WERI-Rb-1 (cell line): Measurements from ENCODE around the gene PDCD1LG2.

Experiments
- DNase-seq: peaks from one replicate; pipeline ENCODE4 v3.0.0-alpha.2; 2020
- H3K27ac ChIP-seq: fragments of 250-450 bp; sonication (Bioruptor Pico); 2 replicates; pipeline ENCODE4 v1.5.1; 2020; ENCODE audit warnings: mild to moderate bottlenecking, moderate library complexity
- H3K27me3 ChIP-seq: fragments of 250-450 bp; sonication (Bioruptor Pico); 2 replicates; pipeline ENCODE4 v1.5.1; 2021; ENCODE audit warnings: mild to moderate bottlenecking, low read depth, moderate library complexity; ENCODE audit not compliant: insufficient read depth, severe bottlenecking
- H3K36me3 ChIP-seq: fragments of 250-450 bp; sonication (Bioruptor Pico); 2 replicates; pipeline ENCODE4 v1.5.1; 2020; ENCODE audit warnings: mild to moderate bottlenecking, moderate library complexity
- H3K4me3 ChIP-seq: 2 replicates; pipeline ENCODE4 v1.5.1; 2011; ENCODE audit warnings: low read depth, mild to moderate bottlenecking, control low read depth, low read length
- H3K9me3 ChIP-seq: fragments of 250-450 bp; sonication (Bioruptor Pico); 2 replicates; pipeline ENCODE4 v1.5.1; 2021; ENCODE audit warnings: mild to moderate bottlenecking, moderate library complexity; ENCODE audit not compliant: severe bottlenecking
- TF ChIP-seq, protein P1 (sequence below): IDR thresholded peaks from 2 replicates; pipeline ENCODE4 v1.5.1; 2011; ENCODE audit warnings: low read depth, mild to moderate bottlenecking, control low read depth, inconsistent platforms, low read length

PDCD1LG2 gene

DNA sequence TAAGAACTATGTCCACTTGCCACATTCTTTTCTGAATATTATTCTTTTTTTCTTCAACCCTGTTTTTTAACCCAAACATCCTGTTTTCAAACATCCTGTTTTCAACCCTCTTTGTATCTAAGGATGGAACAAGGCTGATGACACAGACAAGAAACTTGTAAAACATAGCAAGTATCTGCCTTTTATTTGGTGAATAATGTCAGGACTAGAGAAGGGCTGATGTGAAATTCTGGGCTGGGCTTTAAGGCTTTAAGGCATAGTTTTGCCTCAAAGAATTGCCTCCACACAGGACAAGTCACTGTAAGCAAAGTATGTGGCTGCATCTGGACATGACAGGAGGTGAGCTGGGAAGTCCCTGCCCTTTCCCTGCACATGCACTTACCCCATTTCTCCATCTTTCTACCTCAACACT lies 76.1 kb downstream of the PDCD1LG2 start:
- DNase-seq = no peak
- Histone ChIP-seq H3K27ac (no peak overlapping the region), H3K9me3 (no peaks in the 10 kb centered on the region), H3K27me3 (no peaks in the 10 kb centered on the region), H3K36me3 (no peaks in the 10 kb centered on the region), H3K4me3 (no peak overlapping the region)
- TF ChIP-seq, protein P1, sequence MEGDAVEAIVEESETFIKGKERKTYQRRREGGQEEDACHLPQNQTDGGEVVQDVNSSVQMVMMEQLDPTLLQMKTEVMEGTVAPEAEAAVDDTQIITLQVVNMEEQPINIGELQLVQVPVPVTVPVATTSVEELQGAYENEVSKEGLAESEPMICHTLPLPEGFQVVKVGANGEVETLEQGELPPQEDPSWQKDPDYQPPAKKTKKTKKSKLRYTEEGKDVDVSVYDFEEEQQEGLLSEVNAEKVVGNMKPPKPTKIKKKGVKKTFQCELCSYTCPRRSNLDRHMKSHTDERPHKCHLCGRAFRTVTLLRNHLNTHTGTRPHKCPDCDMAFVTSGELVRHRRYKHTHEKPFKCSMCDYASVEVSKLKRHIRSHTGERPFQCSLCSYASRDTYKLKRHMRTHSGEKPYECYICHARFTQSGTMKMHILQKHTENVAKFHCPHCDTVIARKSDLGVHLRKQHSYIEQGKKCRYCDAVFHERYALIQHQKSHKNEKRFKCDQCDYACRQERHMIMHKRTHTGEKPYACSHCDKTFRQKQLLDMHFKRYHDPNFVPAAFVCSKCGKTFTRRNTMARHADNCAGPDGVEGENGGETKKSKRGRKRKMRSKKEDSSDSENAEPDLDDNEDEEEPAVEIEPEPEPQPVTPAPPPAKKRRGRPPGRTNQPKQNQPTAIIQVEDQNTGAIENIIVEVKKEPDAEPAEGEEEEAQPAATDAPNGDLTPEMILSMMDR = no peak

DNA sequence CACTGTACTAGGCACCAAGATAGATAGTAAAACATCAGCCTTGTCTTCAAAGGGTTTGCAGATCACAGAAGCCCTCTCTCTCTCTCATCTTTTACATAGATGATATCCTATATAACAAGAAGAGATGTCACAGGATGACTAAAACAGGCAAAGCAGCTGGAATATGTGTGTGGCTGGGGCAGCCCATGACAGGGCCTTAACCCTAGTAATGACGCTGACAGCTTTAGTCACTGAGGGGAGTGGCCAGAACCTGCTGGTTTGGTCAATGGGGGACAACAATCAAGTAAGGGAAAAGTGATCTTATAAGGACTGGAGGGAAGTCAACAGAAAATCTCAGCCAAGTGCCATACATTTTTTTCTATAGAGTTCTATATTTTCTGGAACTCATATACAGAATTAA lies 76.7 kb downstream of the PDCD1LG2 start:
- H3K36me3 ChIP-seq = no peaks in the 10 kb centered on the region
- H3K9me3 ChIP-seq = no peaks in the 10 kb centered on the region
- DNase-seq = no peak
- no peaks in the 10 kb centered on the region for H3K27me3 ChIP-seq
- TF ChIP-seq, protein P1 = no peak
- H3K27ac ChIP-seq = no peak overlapping the region
- no peak overlapping the region for H3K4me3 ChIP-seq

DNA sequence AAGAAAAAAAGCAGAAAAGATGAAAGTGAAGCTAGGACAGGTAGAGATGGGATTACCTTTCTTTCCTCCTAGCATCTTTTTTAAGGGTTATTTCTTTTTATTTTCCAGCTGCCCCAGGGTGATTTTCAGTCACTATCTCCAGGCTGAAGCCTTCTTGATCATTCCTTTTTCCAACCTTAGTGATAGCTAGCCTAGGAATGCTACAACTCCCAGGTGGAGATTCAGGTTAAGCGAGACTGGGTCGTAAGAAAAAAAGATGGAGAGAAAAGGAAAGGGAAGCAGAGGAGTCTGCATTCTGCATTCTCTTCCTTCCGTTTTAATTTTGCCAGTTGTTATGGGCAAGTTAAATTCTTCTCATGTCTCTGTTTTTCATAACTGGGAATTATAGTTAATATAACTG lies 81.9 kb downstream of the PDCD1LG2 start:
- Histone ChIP-seq H3K9me3 (no peaks in the 10 kb centered on the region), H3K36me3 (no peaks in the 10 kb centered on the region), H3K4me3 (no peak overlapping the region), H3K27ac (no peak overlapping the region), H3K27me3 (no peaks in the 10 kb centered on the region)
- no peak for DNase-seq
- TF ChIP-seq, protein P1 = no peak

DNA sequence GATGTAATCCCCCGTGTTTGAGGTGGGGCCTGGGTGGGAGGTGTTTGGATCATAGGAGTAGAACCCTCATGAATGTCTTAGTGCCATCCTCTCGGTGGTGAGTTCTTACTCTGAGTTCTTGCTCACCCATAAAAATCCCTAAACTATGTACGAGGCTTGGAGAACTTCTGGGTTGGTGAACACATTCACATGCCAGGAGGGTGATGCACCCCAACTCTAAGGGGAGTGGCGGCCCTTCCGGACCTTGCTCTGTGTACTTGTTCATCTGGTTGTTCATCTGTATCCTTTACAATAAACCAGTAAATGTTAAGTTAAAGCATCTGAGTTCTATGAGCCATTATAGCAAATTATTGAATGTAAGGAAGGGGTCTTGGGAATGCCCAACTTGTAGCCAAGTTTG lies 82.6 kb downstream of the PDCD1LG2 start:
- no peaks in the 10 kb centered on the region for H3K27me3 ChIP-seq
- no peak for DNase-seq
- no peaks in the 10 kb centered on the region for H3K36me3 ChIP-seq
- H3K9me3 ChIP-seq = no peaks in the 10 kb centered on the region
- no peak overlapping the region for H3K4me3 ChIP-seq
- no peak overlapping the region for H3K27ac ChIP-seq
- TF ChIP-seq, protein P1 = no peak

DNA sequence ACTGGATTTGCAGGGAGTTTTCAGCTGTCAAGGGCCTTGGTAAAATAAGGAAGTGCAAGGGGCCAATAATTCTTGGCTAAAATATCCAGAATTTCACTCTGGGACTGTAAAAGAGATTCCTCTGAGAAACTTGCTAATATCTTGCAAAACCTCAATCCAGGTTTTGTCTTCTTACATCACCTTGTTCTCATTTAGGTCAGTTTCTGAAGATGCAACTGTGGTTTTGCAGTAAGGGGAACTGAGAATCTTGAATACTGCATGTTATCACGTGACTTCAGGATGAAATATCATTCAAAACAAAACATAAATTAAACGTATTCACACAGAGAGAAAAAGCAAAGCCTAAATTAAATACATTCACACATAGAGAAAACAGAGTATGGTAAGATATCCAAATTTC lies 83.6 kb downstream of the PDCD1LG2 start:
- no peak overlapping the region for H3K27ac ChIP-seq
- H3K9me3 ChIP-seq = no peaks in the 10 kb centered on the region
- TF ChIP-seq, protein P1 = no peak
- H3K4me3 ChIP-seq = no peak overlapping the region
- no peak for DNase-seq
- H3K36me3 ChIP-seq = no peaks in the 10 kb centered on the region
- no peaks in the 10 kb centered on the region for H3K27me3 ChIP-seq

DNA sequence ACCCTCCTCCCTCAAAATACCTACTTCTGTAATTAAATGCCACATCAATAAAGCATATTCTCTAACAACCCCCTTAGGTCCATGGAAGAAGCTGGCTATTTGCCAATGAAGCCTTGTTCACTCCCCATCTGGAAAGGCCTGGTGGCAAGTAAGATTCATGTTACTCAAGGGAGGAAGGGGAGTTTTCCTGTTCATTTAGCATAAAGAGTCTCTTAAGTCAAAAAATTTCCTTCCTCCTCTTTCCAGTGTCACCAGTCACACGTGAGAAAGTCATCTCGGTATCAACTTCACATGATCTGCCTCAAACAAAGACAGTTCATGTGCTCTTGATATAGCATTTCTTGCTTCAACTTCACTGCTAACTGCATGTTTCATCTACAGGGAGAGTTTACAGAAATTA lies 85.8 kb downstream of the PDCD1LG2 start:
- Histone ChIP-seq H3K9me3 (no peaks in the 10 kb centered on the region), H3K27ac (no peak overlapping the region), H3K4me3 (no peak overlapping the region), H3K27me3 (no peaks in the 10 kb centered on the region), H3K36me3 (no peaks in the 10 kb centered on the region)
- no peak for DNase-seq
- TF ChIP-seq, protein P1 = no peak
